ENCODE results near the gene ENOX1. TPM values are rescaled to one million over a fixed set of nuclear protein-coding genes. Genes with fewer than 3 reads are reported as not detected.

ENOX1 gene
- total and polyA plus RNA-seq, 2 donors: 4.0 to 5.7 TPM

GRCh38 chr13:43805681-43806128 lies 18.9 kb upstream of the ENOX1 start:
- 93% methylated on average over 6 of the region's 6 CpGs for WGBS

GRCh38 chr13:43805071-43805468 lies 18.3 kb upstream of the ENOX1 start:
- Histone ChIP-seq H3K27ac (ENCODE audit: low read depth in 1 of 2, low read length in 1 of 2) (no peak overlapping the region), H3K9me3 (ENCODE audit: control insufficient read depth in 2 of 2, insufficient read depth in 1 of 2, low read length in 1 of 2) (no peaks in the 10 kb centered on the region), H3K27me3 (ENCODE audit: control insufficient read depth in 2 of 2, insufficient read depth in 1 of 2, low read length in 1 of 2) (no peaks in the 10 kb centered on the region), H3K4me3 (ENCODE audit: low read length in 2 of 2) (no peak overlapping the region), H3K36me3 (ENCODE audit: control insufficient read depth in 2 of 2, insufficient read depth in 2 of 2, low read length in 1 of 2) (no peaks in the 10 kb centered on the region), H3K4me1 (ENCODE audit: control insufficient read depth in 2 of 2, insufficient read depth in 2 of 2, low read length in 2 of 2) (no peaks in the 10 kb centered on the region)
- 82% methylated on average over 3 of the region's 3 CpGs for WGBS
- DNase-seq (ENCODE audit: low read depth in 6 of 9, low spot score in 9 of 9): no peak

More at GRCh38 chr13:43805681-43806128, 18.9 kb upstream of the ENOX1 start:
- DNase-seq (ENCODE audit: low read depth in 6 of 9, low spot score in 9 of 9): no peak
- Histone ChIP-seq H3K4me3 (ENCODE audit: low read length in 2 of 2) (no peak overlapping the region), H3K27me3 (ENCODE audit: control insufficient read depth in 2 of 2, insufficient read depth in 1 of 2, low read length in 1 of 2) (no peaks in the 10 kb centered on the region), H3K27ac (ENCODE audit: low read depth in 1 of 2, low read length in 1 of 2) (no peak overlapping the region), H3K36me3 (ENCODE audit: control insufficient read depth in 2 of 2, insufficient read depth in 2 of 2, low read length in 1 of 2) (no peaks in the 10 kb centered on the region), H3K4me1 (ENCODE audit: control insufficient read depth in 2 of 2, insufficient read depth in 2 of 2, low read length in 2 of 2) (no peaks in the 10 kb centered on the region), H3K9me3 (ENCODE audit: control insufficient read depth in 2 of 2, insufficient read depth in 1 of 2, low read length in 1 of 2) (no peaks in the 10 kb centered on the region)

- Histone ChIP-seq H3K27ac (ENCODE audit: low read depth in 1 of 2, low read length in 1 of 2) (no peak overlapping the region), H3K36me3 (ENCODE audit: control insufficient read depth in 2 of 2, insufficient read depth in 2 of 2, low read length in 1 of 2) (no peaks in the 10 kb centered on the region), H3K9me3 (ENCODE audit: control insufficient read depth in 2 of 2, insufficient read depth in 1 of 2, low read length in 1 of 2) (no peaks in the 10 kb centered on the region), H3K27me3 (ENCODE audit: control insufficient read depth in 2 of 2, insufficient read depth in 1 of 2, low read length in 1 of 2) (no peaks in the 10 kb centered on the region), H3K4me3 (ENCODE audit: low read length in 2 of 2) (no peak overlapping the region), H3K4me1 (ENCODE audit: control insufficient read depth in 2 of 2, insufficient read depth in 2 of 2, low read length in 2 of 2) (no peaks in the 10 kb centered on the region)
- peak in 8 of 9 donors; percentile 29 to 78 (median 54) for DNase-seq (ENCODE audit: low read depth in 6 of 9, low spot score in 9 of 9)
- WGBS: 45% methylated on average over 5 of the region's 5 CpGs
These were observed 17.8 kb upstream of the ENOX1 start for GRCh38 chr13:43804461-43805070.

GRCh38 chr13:43802511-43802910 lies 15.7 kb upstream of the ENOX1 start:
- Histone ChIP-seq H3K4me1 (ENCODE audit: control insufficient read depth in 2 of 2, insufficient read depth in 2 of 2, low read length in 2 of 2) (no peaks in the 10 kb centered on the region), H3K27me3 (ENCODE audit: control insufficient read depth in 2 of 2, insufficient read depth in 1 of 2, low read length in 1 of 2) (no peaks in the 10 kb centered on the region), H3K36me3 (ENCODE audit: control insufficient read depth in 2 of 2, insufficient read depth in 2 of 2, low read length in 1 of 2) (no peaks in the 10 kb centered on the region), H3K27ac (ENCODE audit: low read depth in 1 of 2, low read length in 1 of 2) (no peak overlapping the region), H3K4me3 (ENCODE audit: low read length in 2 of 2) (no peak overlapping the region), H3K9me3 (ENCODE audit: control insufficient read depth in 2 of 2, insufficient read depth in 1 of 2, low read length in 1 of 2) (no peaks in the 10 kb centered on the region)
- DNase-seq (ENCODE audit: low read depth in 6 of 9, low spot score in 9 of 9): no peak

DNA sequence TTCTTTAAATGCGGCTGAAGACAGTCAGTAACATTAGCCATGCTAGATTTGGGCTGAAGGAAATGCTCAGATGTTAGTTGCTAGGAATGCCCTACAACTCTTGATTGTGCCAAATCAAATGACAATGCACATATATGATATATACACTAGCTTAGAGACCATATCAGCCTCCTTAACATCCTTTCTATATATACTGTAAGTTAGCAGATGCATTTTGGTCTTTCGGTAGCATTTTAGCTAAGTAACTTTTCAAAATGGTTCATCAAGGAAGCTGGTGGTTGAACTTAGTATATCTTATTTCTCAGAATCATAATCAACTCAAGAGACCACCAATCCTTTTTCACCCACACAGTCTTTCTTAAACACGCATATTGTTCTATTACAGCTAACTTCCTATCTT lies 14.1 kb upstream of the ENOX1 start:
- no peak overlapping the region for H3K27ac ChIP-seq (ENCODE audit: low read depth in 1 of 2, low read length in 1 of 2)
- no peak overlapping the region for H3K4me3 ChIP-seq (ENCODE audit: low read length in 2 of 2)
- H3K27me3 ChIP-seq (ENCODE audit: control insufficient read depth in 2 of 2, insufficient read depth in 1 of 2, low read length in 1 of 2): no peaks in the 10 kb centered on the region
- no peaks in the 10 kb centered on the region for H3K4me1 ChIP-seq (ENCODE audit: control insufficient read depth in 2 of 2, insufficient read depth in 2 of 2, low read length in 2 of 2)
- H3K9me3 ChIP-seq (ENCODE audit: control insufficient read depth in 2 of 2, insufficient read depth in 1 of 2, low read length in 1 of 2): no peaks in the 10 kb centered on the region
- H3K36me3 ChIP-seq (ENCODE audit: control insufficient read depth in 2 of 2, insufficient read depth in 2 of 2, low read length in 1 of 2): no peaks in the 10 kb centered on the region
- DNase-seq (ENCODE audit: low read depth in 6 of 9, low spot score in 9 of 9): no peak
- WGBS: 95% methylated on average over 3 of the region's 3 CpGs

- no peak overlapping the region for H3K27ac ChIP-seq (ENCODE audit: low read depth in 1 of 2, low read length in 1 of 2)
- H3K9me3 ChIP-seq (ENCODE audit: control insufficient read depth in 2 of 2, insufficient read depth in 1 of 2, low read length in 1 of 2): no peaks in the 10 kb centered on the region
- DNase-seq (ENCODE audit: low read depth in 6 of 9, low spot score in 9 of 9): no peak
- H3K4me1 ChIP-seq (ENCODE audit: control insufficient read depth in 2 of 2, insufficient read depth in 2 of 2, low read length in 2 of 2): no peaks in the 10 kb centered on the region
- no peak overlapping the region for H3K4me3 ChIP-seq (ENCODE audit: low read length in 2 of 2)
- 94% methylated on average over 4 of the region's 4 CpGs for whole genome bisulfite sequencing
- no peaks in the 10 kb centered on the region for H3K36me3 ChIP-seq (ENCODE audit: control insufficient read depth in 2 of 2, insufficient read depth in 2 of 2, low read length in 1 of 2)
- H3K27me3 ChIP-seq (ENCODE audit: control insufficient read depth in 2 of 2, insufficient read depth in 1 of 2, low read length in 1 of 2): no peaks in the 10 kb centered on the region
These were observed 12.4 kb upstream of the ENOX1 start for GRCh38 chr13:43799191-43799590.

- 94% methylated on average over 3 of the region's 3 CpGs for WGBS
These were observed 11.1 kb upstream of the ENOX1 start for GRCh38 chr13:43797869-43798268.

GRCh38 chr13:43797159-43797558 lies 10.4 kb upstream of the ENOX1 start:
- WGBS: 27% methylated on average over 1 of the region's 1 CpG
- H3K9me3 ChIP-seq (ENCODE audit: control insufficient read depth in 2 of 2, insufficient read depth in 1 of 2, low read length in 1 of 2): no peaks in the 10 kb centered on the region
- no peak overlapping the region for H3K27ac ChIP-seq (ENCODE audit: low read depth in 1 of 2, low read length in 1 of 2)
- no peaks in the 10 kb centered on the region for H3K36me3 ChIP-seq (ENCODE audit: control insufficient read depth in 2 of 2, insufficient read depth in 2 of 2, low read length in 1 of 2)
- no peaks in the 10 kb centered on the region for H3K27me3 ChIP-seq (ENCODE audit: control insufficient read depth in 2 of 2, insufficient read depth in 1 of 2, low read length in 1 of 2)
- no peak for DNase-seq (ENCODE audit: low read depth in 6 of 9, low spot score in 9 of 9)
- no peaks in the 10 kb centered on the region for H3K4me1 ChIP-seq (ENCODE audit: control insufficient read depth in 2 of 2, insufficient read depth in 2 of 2, low read length in 2 of 2)
- no peak overlapping the region for H3K4me3 ChIP-seq (ENCODE audit: low read length in 2 of 2)

More at GRCh38 chr13:43797869-43798268, 11.1 kb upstream of the ENOX1 start:
- Histone ChIP-seq H3K4me1 (ENCODE audit: control insufficient read depth in 2 of 2, insufficient read depth in 2 of 2, low read length in 2 of 2) (no peaks in the 10 kb centered on the region), H3K36me3 (ENCODE audit: control insufficient read depth in 2 of 2, insufficient read depth in 2 of 2, low read length in 1 of 2) (no peaks in the 10 kb centered on the region), H3K9me3 (ENCODE audit: control insufficient read depth in 2 of 2, insufficient read depth in 1 of 2, low read length in 1 of 2) (no peaks in the 10 kb centered on the region), H3K4me3 (ENCODE audit: low read length in 2 of 2) (no peak overlapping the region), H3K27ac (ENCODE audit: low read depth in 1 of 2, low read length in 1 of 2) (no peak overlapping the region), H3K27me3 (ENCODE audit: control insufficient read depth in 2 of 2, insufficient read depth in 1 of 2, low read length in 1 of 2) (no peaks in the 10 kb centered on the region)
- DNase-seq (ENCODE audit: low read depth in 6 of 9, low spot score in 9 of 9): no peak

DNA sequence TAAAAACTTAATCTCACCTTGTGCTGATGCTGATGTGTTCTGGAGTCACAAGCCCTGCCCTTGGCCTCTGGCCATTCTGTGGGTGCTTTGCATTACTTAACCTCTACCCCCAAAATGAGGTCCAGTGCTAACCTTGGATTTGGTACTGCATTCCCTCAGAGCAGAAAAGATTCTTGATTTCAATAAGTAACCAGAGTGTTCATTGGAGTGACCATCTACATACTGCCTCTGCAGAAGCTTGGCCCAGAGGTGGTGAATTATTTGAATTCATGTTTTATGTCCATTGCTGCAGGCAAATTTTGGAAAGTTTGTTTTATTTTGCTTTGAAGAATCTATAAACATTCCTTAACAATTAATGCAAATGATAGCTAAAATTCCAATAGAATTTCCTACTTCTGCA lies 7.6 kb upstream of the ENOX1 start:
- Histone ChIP-seq H3K27ac (ENCODE audit: low read depth in 1 of 2, low read length in 1 of 2) (no peak overlapping the region), H3K4me1 (ENCODE audit: control insufficient read depth in 2 of 2, insufficient read depth in 2 of 2, low read length in 2 of 2) (no peaks in the 10 kb centered on the region), H3K36me3 (ENCODE audit: control insufficient read depth in 2 of 2, insufficient read depth in 2 of 2, low read length in 1 of 2) (no peaks in the 10 kb centered on the region), H3K4me3 (ENCODE audit: low read length in 2 of 2) (no peak overlapping the region), H3K27me3 (ENCODE audit: control insufficient read depth in 2 of 2, insufficient read depth in 1 of 2, low read length in 1 of 2) (no peaks in the 10 kb centered on the region), H3K9me3 (ENCODE audit: control insufficient read depth in 2 of 2, insufficient read depth in 1 of 2, low read length in 1 of 2) (no peaks in the 10 kb centered on the region)
- DNase-seq (ENCODE audit: low read depth in 6 of 9, low spot score in 9 of 9): no peak
